ENCODE results near the gene SUCLA2. TPM values are rescaled to one million over a fixed set of nuclear protein-coding genes. Genes with fewer than 3 reads are reported as not detected.
A peak's percentile ranks its signal among the peaks of the same experiment; 100 is the strongest.

The SUCLA2 gene
- total and polyA plus RNA-seq, 4 donors: 14.9 to 44.3 (median 28.3) TPM

DNA sequence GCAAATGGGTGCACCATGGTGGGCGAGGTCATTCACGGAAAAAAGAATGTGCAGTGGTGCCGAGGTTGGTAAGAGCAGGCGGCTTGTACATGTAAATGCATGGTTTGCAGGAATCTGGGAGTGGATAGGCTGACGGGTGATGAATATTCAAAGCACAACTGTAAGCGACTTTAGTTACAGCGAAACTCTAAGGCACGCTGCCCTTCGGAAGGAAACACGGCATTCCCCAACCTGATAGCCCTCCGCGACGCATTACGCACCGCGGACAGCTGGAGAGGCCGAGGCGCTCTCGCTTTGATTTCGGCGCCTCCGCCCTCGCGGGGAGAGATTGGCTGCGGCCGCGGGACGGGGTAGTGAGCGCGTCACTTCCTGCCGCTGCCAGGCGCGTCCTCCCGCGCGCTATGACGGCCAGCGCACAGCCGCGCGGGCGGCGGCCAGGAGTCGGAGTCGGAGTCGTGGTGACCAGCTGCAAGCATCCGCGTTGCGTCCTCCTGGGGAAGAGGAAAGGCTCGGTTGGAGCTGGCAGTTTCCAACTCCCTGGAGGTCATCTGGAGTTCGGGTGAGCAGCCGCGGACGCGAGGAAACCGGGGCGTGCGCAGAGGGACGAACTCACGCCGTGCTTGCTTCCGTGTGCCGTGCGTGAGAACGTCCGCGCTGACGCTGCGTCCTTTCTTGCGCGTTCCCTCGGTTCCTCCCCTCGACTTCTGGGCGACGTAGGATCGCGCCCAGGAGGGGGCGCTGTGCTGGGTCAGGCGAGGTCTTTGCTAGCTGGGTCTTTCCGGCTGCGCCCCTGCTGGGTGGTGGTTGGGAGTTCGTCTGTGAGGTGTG, 36.5 kb upstream of the SUCLA2 start, which contains the start of gene NUDT15:
NUDT15 (plus strand) TSS at position 381 of the 828 bp plus-strand sequence; CDS start at position 402, 21 bp downstream.
- WGBS, 2 donors: 0% methylated on average over 81 to 82 of the region's 82 CpGs

DNA sequence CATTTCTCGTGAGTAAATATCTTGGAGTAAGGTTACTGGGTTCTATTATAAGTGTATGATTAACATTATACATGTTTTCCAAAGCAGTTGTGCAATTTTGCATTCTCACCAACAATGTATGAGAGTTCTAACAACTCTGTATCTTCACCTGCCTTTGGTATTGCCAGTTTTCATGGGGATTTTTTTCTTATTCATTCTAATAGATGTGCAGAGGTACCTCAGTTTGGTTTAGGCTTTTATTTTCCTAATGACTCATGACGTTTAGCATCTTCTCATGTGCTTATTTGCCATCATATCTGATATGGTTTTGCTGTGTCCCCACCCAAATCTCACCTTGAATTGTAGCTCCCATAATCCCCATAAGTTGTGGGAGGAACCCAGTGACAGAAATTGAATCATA, 28.8 kb upstream of the SUCLA2 start:
- WGBS, 2 donors: 91 to 94% methylated on average over 2 of the region's 2 CpGs
- no peak for DNase-seq
- Histone ChIP-seq H3K9me3 (ENCODE audit: control insufficient read depth in 4 of 4, insufficient read depth in 3 of 4, low read length in 3 of 4) (peaks cover 0 to 11% (median 0%) of the 10 kb centered on the region in 4 donors), H3K27me3 (ENCODE audit: control insufficient read depth in 3 of 3, insufficient read depth in 3 of 3, low read length in 2 of 3) (no peaks in the 10 kb centered on the region), H3K4me1 (ENCODE audit: control insufficient read depth in 5 of 5, insufficient read depth in 5 of 5, low read length in 5 of 5) (no peaks in the 10 kb centered on the region), H3K9ac (ENCODE audit: insufficient read depth in 1 of 2, low read length in 2 of 2) (no peak overlapping the region), H3K27ac (ENCODE audit: low read depth in 1 of 2, low read length in 1 of 2) (no peak overlapping the region), H3K36me3 (ENCODE audit: control insufficient read depth in 4 of 4, insufficient read depth in 4 of 4, low read length in 4 of 4) (peaks cover 0 to 5% (median 1%) of the 10 kb centered on the region in 4 donors), H3K4me3 (no peak overlapping the region)
- no peak for ATAC-seq (ENCODE audit: insufficient read depth, low FRiP score)
- TF ChIP-seq, protein P1, sequence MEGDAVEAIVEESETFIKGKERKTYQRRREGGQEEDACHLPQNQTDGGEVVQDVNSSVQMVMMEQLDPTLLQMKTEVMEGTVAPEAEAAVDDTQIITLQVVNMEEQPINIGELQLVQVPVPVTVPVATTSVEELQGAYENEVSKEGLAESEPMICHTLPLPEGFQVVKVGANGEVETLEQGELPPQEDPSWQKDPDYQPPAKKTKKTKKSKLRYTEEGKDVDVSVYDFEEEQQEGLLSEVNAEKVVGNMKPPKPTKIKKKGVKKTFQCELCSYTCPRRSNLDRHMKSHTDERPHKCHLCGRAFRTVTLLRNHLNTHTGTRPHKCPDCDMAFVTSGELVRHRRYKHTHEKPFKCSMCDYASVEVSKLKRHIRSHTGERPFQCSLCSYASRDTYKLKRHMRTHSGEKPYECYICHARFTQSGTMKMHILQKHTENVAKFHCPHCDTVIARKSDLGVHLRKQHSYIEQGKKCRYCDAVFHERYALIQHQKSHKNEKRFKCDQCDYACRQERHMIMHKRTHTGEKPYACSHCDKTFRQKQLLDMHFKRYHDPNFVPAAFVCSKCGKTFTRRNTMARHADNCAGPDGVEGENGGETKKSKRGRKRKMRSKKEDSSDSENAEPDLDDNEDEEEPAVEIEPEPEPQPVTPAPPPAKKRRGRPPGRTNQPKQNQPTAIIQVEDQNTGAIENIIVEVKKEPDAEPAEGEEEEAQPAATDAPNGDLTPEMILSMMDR (IDR thresholded peaks at IDR 0.05; ENCODE audit: control extremely low read depth, extremely low read depth): no peak

More for the DNA sequence above, 36.5 kb upstream of the SUCLA2 start, which contains the start of gene NUDT15:
- H3K4me1 ChIP-seq (ENCODE audit: control insufficient read depth in 5 of 5, insufficient read depth in 5 of 5, low read length in 5 of 5): peaks cover 0 to 15% (median 2%) of the 10 kb centered on the region in 5 donors
- TF ChIP-seq, protein P1 (IDR thresholded peaks at IDR 0.05; ENCODE audit: control extremely low read depth, extremely low read depth): peak; percentile 89
- no peaks in the 10 kb centered on the region for H3K9me3 ChIP-seq (ENCODE audit: control insufficient read depth in 4 of 4, insufficient read depth in 3 of 4, low read length in 3 of 4)
- H3K27me3 ChIP-seq (ENCODE audit: control insufficient read depth in 3 of 3, insufficient read depth in 3 of 3, low read length in 2 of 3): no peaks in the 10 kb centered on the region
- ATAC-seq (ENCODE audit: insufficient read depth, low FRiP score): peak; percentile 99
- peak within 1 kb of the TSS; percentile 93 to 96 for H3K27ac ChIP-seq (ENCODE audit: low read depth in 1 of 2, low read length in 1 of 2)
- H3K36me3 ChIP-seq (ENCODE audit: control insufficient read depth in 4 of 4, insufficient read depth in 4 of 4, low read length in 4 of 4): peaks cover 3 to 17% (median 6%) of the 10 kb centered on the region in 4 donors
- H3K9ac ChIP-seq (ENCODE audit: insufficient read depth in 1 of 2, low read length in 2 of 2): peak within 1 kb of the TSS; percentile 89 to 98
- peak within 1 kb of the TSS; percentile 62 for H3K4me3 ChIP-seq
- peak; percentile 96 to 99 (median 98) for DNase-seq

DNA sequence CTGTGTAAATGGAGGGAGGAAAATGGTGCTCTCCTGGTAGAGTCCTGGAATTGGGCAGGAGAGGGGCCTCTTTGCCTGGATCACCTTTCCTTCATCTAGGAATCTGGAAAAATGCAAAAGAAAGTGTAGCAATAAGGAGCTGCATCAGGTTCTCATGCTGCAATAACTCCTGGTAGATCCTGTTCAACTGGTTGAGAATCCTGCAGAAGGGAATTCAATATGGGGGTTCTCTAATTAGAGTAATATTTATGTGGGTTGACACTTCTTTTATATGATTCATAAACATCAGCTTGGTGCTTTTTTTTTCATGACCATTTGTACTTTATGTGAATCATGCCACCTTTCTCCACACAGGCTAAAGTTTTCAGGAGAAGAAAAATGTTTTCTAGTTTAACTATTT, 27.0 kb upstream of the SUCLA2 start:
- TF ChIP-seq, protein P1 (IDR thresholded peaks at IDR 0.05; ENCODE audit: control extremely low read depth, extremely low read depth): no peak
- no peak for ATAC-seq (ENCODE audit: insufficient read depth, low FRiP score)
- H3K36me3 ChIP-seq (ENCODE audit: control insufficient read depth in 4 of 4, insufficient read depth in 4 of 4, low read length in 4 of 4): peaks cover 0 to 5% (median 1%) of the 10 kb centered on the region in 4 donors
- no peaks in the 10 kb centered on the region for H3K27me3 ChIP-seq (ENCODE audit: control insufficient read depth in 3 of 3, insufficient read depth in 3 of 3, low read length in 2 of 3)
- DNase-seq: no peak
- H3K4me3 ChIP-seq: no peak overlapping the region
- no peak overlapping the region for H3K27ac ChIP-seq (ENCODE audit: low read depth in 1 of 2, low read length in 1 of 2)
- peaks cover 0 to 11% (median 0%) of the 10 kb centered on the region in 4 donors for H3K9me3 ChIP-seq (ENCODE audit: control insufficient read depth in 4 of 4, insufficient read depth in 3 of 4, low read length in 3 of 4)
- no peaks in the 10 kb centered on the region for H3K4me1 ChIP-seq (ENCODE audit: control insufficient read depth in 5 of 5, insufficient read depth in 5 of 5, low read length in 5 of 5)
- H3K9ac ChIP-seq (ENCODE audit: insufficient read depth in 1 of 2, low read length in 2 of 2): no peak overlapping the region

Measured in lung (tissue), 12 donors.